WTC11 (cell line): ENCODE measurements around the gene ALDH1A2.

Source experiments
- GABPB1 ChIP-seq: sonication (generic); formaldehyde crosslinking; IDR thresholded peaks from 2 replicates; pipeline ENCODE4 v1.8.1; 2023; ENCODE audit warnings: mild to moderate bottlenecking, missing genetic modification reagents
- SP1 ChIP-seq: sonication (generic); formaldehyde crosslinking; conservative IDR thresholded peaks from 2 replicates; pipeline ENCODE4 v1.8.1; 2022; ENCODE audit warnings: missing genetic modification reagents
- TEAD4 ChIP-seq: sonication (generic); formaldehyde crosslinking; IDR thresholded peaks from 2 replicates; pipeline ENCODE4 v1.8.0; 2022; ENCODE audit warnings: mild to moderate bottlenecking, missing genetic modification reagents
- ZNF263 ChIP-seq: sonication (generic); formaldehyde crosslinking; IDR thresholded peaks from 2 replicates; pipeline ENCODE4 v1.8.1; 2022; ENCODE audit warnings: low read depth, mild to moderate bottlenecking, moderate library complexity, missing genetic modification reagents
- TF ChIP-seq, protein P1 (sequence below): sonication (generic); formaldehyde crosslinking; IDR thresholded peaks from 2 replicates; pipeline ENCODE4 v1.8.1; 2023; ENCODE audit warnings: mild to moderate bottlenecking, missing genetic modification reagents, moderate library complexity
- TF ChIP-seq, protein P2 (sequence below): sonication (generic); formaldehyde crosslinking; IDR thresholded peaks from 2 replicates; pipeline ENCODE4 v1.8.0; 2022; ENCODE audit warnings: mild to moderate bottlenecking, missing genetic modification reagents
- TF ChIP-seq, protein P3 (sequence below): sonication (generic); formaldehyde crosslinking; conservative IDR thresholded peaks from 2 replicates; pipeline ENCODE4 v1.8.1; 2022; ENCODE audit warnings: mild to moderate bottlenecking, missing genetic modification reagents
- TF ChIP-seq, protein P4 (sequence below): fragments of 200-600 bp; IDR thresholded peaks from 2 replicates; pipeline ENCODE4 v1.8.0; 2022; ENCODE audit warnings: antibody characterized with exemption
- TF ChIP-seq, protein P5 (sequence below): sonication (generic); formaldehyde crosslinking; IDR thresholded peaks from 2 replicates; pipeline ENCODE4 v1.8.0; 2022; ENCODE audit warnings: mild to moderate bottlenecking, missing genetic modification reagents

DNA sequence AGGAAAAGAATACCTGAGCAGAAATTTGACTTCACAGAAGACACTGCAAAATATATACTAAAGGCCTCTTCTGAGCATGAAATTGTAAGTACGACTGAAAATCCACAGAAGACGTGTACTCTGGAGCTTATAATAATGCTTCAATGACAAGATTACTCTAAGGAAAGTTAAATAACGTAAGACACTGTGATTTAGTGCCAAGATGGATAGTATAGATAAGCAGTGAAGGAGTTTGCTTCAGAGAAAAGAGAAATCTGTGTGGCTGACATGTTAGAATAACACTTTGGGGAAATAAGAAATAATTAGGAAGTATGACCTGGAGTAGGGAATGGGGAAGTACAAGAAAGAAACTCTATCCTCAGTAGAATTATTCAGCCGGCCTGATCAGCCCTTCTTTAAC is 28.9 kb downstream of the ALDH1A2 start:
- TF ChIP-seq, protein P1, sequence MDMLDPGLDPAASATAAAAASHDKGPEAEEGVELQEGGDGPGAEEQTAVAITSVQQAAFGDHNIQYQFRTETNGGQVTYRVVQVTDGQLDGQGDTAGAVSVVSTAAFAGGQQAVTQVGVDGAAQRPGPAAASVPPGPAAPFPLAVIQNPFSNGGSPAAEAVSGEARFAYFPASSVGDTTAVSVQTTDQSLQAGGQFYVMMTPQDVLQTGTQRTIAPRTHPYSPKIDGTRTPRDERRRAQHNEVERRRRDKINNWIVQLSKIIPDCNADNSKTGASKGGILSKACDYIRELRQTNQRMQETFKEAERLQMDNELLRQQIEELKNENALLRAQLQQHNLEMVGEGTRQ (CRISPR knock-in tag): no peak
- TF ChIP-seq, protein P2, sequence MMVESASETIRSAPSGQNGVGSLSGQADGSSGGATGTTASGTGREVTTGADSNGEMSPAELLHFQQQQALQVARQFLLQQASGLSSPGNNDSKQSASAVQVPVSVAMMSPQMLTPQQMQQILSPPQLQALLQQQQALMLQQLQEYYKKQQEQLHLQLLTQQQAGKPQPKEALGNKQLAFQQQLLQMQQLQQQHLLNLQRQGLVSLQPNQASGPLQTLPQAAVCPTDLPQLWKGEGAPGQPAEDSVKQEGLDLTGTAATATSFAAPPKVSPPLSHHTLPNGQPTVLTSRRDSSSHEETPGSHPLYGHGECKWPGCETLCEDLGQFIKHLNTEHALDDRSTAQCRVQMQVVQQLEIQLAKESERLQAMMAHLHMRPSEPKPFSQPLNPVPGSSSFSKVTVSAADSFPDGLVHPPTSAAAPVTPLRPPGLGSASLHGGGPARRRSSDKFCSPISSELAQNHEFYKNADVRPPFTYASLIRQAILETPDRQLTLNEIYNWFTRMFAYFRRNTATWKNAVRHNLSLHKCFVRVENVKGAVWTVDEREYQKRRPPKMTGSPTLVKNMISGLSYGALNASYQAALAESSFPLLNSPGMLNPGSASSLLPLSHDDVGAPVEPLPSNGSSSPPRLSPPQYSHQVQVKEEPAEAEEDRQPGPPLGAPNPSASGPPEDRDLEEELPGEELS: no peak
- TF ChIP-seq GABPB1 (no peak), SP1 (no peak), TEAD4 (CRISPR knock-in tag) (no peak), ZNF263 (CRISPR knock-in tag) (no peak)
- TF ChIP-seq, protein P3, sequence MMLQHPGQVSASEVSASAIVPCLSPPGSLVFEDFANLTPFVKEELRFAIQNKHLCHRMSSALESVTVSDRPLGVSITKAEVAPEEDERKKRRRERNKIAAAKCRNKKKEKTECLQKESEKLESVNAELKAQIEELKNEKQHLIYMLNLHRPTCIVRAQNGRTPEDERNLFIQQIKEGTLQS (CRISPR knock-in tag): no peak
- TF ChIP-seq, protein P4, sequence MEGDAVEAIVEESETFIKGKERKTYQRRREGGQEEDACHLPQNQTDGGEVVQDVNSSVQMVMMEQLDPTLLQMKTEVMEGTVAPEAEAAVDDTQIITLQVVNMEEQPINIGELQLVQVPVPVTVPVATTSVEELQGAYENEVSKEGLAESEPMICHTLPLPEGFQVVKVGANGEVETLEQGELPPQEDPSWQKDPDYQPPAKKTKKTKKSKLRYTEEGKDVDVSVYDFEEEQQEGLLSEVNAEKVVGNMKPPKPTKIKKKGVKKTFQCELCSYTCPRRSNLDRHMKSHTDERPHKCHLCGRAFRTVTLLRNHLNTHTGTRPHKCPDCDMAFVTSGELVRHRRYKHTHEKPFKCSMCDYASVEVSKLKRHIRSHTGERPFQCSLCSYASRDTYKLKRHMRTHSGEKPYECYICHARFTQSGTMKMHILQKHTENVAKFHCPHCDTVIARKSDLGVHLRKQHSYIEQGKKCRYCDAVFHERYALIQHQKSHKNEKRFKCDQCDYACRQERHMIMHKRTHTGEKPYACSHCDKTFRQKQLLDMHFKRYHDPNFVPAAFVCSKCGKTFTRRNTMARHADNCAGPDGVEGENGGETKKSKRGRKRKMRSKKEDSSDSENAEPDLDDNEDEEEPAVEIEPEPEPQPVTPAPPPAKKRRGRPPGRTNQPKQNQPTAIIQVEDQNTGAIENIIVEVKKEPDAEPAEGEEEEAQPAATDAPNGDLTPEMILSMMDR: no peak
- TF ChIP-seq, protein P5, sequence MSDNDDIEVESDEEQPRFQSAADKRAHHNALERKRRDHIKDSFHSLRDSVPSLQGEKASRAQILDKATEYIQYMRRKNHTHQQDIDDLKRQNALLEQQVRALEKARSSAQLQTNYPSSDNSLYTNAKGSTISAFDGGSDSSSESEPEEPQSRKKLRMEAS (CRISPR knock-in tag): no peak
